ENCODE data around the gene KDF1. TPM values are rescaled to one million over a fixed set of nuclear protein-coding genes. Genes with fewer than 3 reads are reported as not detected.

KDF1 gene
- total RNA-seq, 2 experiments from 2014 or later: 0.18 to 0.27 TPM

GRCh38 chr1:27005648-27006496 lies 45.6 kb upstream of the KDF1 start:
- H3K27me3 Mint-ChIP-seq: peaks cover 4% of the 10 kb centered on the region
- H3K27ac Mint-ChIP-seq: no peak overlapping the region
- CTCF ChIA-PET: interaction anchor here (1.5 to 8.6 kb wide), 2 partner anchors 10 to 40 kb away, joined by 4 to 53 read pairs; no protein-coding TSS in a partner anchor
- intact Hi-C loops (cut with micrococcal nuclease): no loop called here
- H3K4me3 Mint-ChIP-seq: no peak overlapping the region
- DNase-seq: no peak
- TF ChIP-seq CTCF (IDR thresholded peaks at IDR 0.05): no peak
- H3K9me3 Mint-ChIP-seq: no peaks in the 10 kb centered on the region
- H3K36me3 Mint-ChIP-seq (ENCODE audit: low read depth): no peaks in the 10 kb centered on the region
- no peaks in the 10 kb centered on the region for H3K4me1 Mint-ChIP-seq (ENCODE audit: low read depth)
- no peak for ATAC-seq
- POLR2A ChIA-PET: no interaction called here

GRCh38 chr1:27005166-27005530 lies 44.9 kb upstream of the KDF1 start:
- DNase-seq (no peak), ATAC-seq (no peak)
- ChIA-PET CTCF (interaction anchor here (1.2 to 1.5 kb wide), 2 partner anchors 9 to 41 kb away, joined by 3 to 4 read pairs; no protein-coding TSS in a partner anchor), POLR2A (no interaction called here)
- TF ChIP-seq CTCF (IDR thresholded peaks at IDR 0.05): no peak
- Mint-ChIP-seq H3K36me3 (ENCODE audit: low read depth) (no peaks in the 10 kb centered on the region), H3K4me3 (no peak overlapping the region), H3K27ac (no peak overlapping the region), H3K4me1 (ENCODE audit: low read depth) (no peaks in the 10 kb centered on the region), H3K27me3 (no peaks in the 10 kb centered on the region), H3K9me3 (no peaks in the 10 kb centered on the region)
- intact Hi-C loops (cut with micrococcal nuclease): no loop called here

DNA sequence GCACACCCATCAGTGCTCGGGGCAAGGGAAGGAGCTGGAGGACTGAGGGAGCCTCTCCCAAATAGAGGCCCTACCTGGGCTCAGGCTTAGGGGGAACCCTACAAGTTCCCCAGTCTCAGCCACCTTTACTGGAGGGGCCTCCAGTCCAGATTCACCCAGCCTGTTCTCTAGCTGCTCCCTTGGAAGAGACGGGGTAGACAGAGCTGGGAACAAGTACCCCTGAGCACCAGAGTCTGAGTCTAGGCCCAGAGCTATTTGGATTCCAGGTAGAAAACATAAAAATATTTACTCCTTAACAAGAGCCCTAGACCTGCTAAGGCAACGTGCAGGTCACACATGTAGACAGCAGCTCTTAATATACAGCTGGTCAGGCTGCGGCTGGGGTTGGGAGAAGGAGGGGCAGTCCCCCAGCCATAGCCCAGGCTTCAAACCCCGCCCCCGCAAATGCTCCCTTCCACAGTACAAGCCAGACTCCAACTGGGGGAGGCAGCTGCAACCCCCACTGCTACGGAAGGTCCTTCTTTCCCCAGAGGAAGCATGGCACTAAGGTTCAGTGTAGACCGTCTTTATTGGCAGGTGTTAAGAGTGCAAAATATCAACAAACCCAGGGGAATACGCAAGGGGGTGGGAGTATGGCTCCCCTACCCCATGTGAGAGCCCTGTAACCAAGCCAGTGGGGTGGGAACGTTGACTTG lies 44.4 kb upstream of the KDF1 start:
- POLR2A ChIA-PET: no interaction called here
- ATAC-seq: no peak

DNA sequence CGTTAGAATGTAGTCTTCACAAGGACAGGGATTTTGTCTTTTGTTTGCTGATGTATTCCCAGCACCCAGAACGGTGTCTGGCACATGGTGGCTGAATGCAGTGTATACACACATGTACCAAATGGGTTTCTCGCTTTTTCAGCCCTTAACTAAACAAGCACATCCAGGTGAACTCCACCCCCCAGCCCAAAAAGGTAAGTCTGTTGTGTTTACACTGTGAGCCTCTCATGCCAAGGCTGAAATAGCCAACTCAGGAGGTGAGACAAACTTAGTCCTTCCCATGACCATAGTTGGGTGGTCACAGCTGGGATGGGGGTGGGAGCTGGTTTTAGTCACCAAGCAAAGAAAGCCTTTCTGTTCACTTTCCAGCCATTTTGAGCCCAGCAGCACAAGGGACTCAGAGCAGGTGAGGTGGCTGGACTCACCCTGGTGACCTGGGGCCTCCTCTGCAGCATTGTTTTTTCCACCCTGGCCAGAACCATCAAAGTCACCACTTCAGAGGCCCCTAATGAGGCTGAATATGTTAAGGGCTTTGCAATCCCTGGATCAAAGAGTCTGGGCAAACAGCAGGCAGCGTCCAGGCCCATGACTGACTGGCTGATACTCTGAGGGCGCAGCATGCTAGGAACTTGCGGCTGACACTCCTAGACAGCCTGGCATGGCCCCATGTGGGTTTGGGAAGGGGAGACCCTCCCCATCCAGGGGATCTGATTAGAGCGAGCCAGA lies 43.6 kb upstream of the KDF1 start:
- H3K27ac Mint-ChIP-seq: no peak overlapping the region
- no peak overlapping the region for H3K4me3 Mint-ChIP-seq
- no peak for ATAC-seq
- POLR2A ChIA-PET: no interaction called here
- CTCF ChIA-PET: interaction anchor here (1.2 to 1.5 kb wide), 3 partner anchors 8 to 42 kb away, joined by 3 to 4 read pairs (median 4); no protein-coding TSS in a partner anchor
- no peaks in the 10 kb centered on the region for H3K36me3 Mint-ChIP-seq (ENCODE audit: low read depth)
- no peak for TF ChIP-seq CTCF (IDR thresholded peaks at IDR 0.05)
- H3K27me3 Mint-ChIP-seq: no peaks in the 10 kb centered on the region
- DNase-seq: no peak
- no peaks in the 10 kb centered on the region for H3K4me1 Mint-ChIP-seq (ENCODE audit: low read depth)
- no peaks in the 10 kb centered on the region for H3K9me3 Mint-ChIP-seq
- intact Hi-C loops (cut with micrococcal nuclease): no loop called here

More for the DNA sequence above, 44.4 kb upstream of the KDF1 start:
- H3K27ac Mint-ChIP-seq: no peak overlapping the region
- no peaks in the 10 kb centered on the region for H3K4me1 Mint-ChIP-seq (ENCODE audit: low read depth)
- CTCF ChIA-PET: interaction anchor here (1.2 to 1.5 kb wide), 2 partner anchors 9 to 41 kb away, joined by 3 to 4 read pairs; no protein-coding TSS in a partner anchor
- intact Hi-C loops (cut with micrococcal nuclease): no loop called here
- H3K36me3 Mint-ChIP-seq (ENCODE audit: low read depth): no peaks in the 10 kb centered on the region
- H3K4me3 Mint-ChIP-seq: no peak overlapping the region
- no peak for TF ChIP-seq CTCF (IDR thresholded peaks at IDR 0.05)
- no peaks in the 10 kb centered on the region for H3K27me3 Mint-ChIP-seq
- H3K9me3 Mint-ChIP-seq: no peaks in the 10 kb centered on the region
- DNase-seq: no peak
